GM18502 (cell line): ENCODE data around the gene LAMA1.

ENCODE experiments used
- ATAC-seq: cut with Tn5 transposase; IDR thresholded peaks from one replicate; pipeline ENCODE4 v1.9.1; 2021; ENCODE audit warnings: mild to moderate bottlenecking; ENCODE audit not compliant: unreplicated experiment, poor library complexity

LAMA1 gene

GRCh38 chr18:6923220-6923619 lies 194.4 kb downstream of the LAMA1 start:
- no peak for ATAC-seq

- no peak for ATAC-seq
Measured at GRCh38 chr18:6921571-6921970, 196.0 kb downstream of the LAMA1 start.

- no peak for ATAC-seq
Measured at GRCh38 chr18:6920099-6920955, 197.3 kb downstream of the LAMA1 start.

- ATAC-seq = no peak
Measured at GRCh38 chr18:6917072-6917471, 200.5 kb downstream of the LAMA1 start.

- ATAC-seq = no peak
Measured at GRCh38 chr18:6901286-6901926, 216.2 kb downstream of the LAMA1 start.

GRCh38 chr18:6891788-6892187 lies 225.8 kb downstream of the LAMA1 start:
- no peak for ATAC-seq
